HG03064 (cell line): ENCODE data around the gene ST7.

Source experiments
- ATAC-seq: cut with Tn5 transposase; IDR thresholded peaks from one replicate; pipeline ENCODE4 v1.9.1; 2021; ENCODE audit warnings: low read depth; ENCODE audit not compliant: unreplicated experiment

ST7 gene

GRCh38 chr7:117279203-117279602 lies 325.9 kb downstream of the ST7 start:
- no peak for ATAC-seq
